Daoy (cell line): Measurements from ENCODE around the gene IPO9. TPM values are rescaled to one million over a fixed set of nuclear protein-coding genes. Genes with fewer than 3 reads are reported as not detected.

Experiments used
- DNase-seq: peaks from one replicate; pipeline ENCODE4 v3.0.0-alpha.2; 2015; ENCODE audit warnings: low read depth
- total RNA-seq: library from RNA; depleted of rRNA; stranded (reverse); fragments of >200 nt; shearing (Covaris generic); gene quantifications from 2 replicates; pipeline ENCODE4 v1.2.3, GENCODE V29; 2014; rRNA removed

The IPO9 gene
- 22.4 and 22.7 TPM in 2 replicates for total RNA-seq

DNA sequence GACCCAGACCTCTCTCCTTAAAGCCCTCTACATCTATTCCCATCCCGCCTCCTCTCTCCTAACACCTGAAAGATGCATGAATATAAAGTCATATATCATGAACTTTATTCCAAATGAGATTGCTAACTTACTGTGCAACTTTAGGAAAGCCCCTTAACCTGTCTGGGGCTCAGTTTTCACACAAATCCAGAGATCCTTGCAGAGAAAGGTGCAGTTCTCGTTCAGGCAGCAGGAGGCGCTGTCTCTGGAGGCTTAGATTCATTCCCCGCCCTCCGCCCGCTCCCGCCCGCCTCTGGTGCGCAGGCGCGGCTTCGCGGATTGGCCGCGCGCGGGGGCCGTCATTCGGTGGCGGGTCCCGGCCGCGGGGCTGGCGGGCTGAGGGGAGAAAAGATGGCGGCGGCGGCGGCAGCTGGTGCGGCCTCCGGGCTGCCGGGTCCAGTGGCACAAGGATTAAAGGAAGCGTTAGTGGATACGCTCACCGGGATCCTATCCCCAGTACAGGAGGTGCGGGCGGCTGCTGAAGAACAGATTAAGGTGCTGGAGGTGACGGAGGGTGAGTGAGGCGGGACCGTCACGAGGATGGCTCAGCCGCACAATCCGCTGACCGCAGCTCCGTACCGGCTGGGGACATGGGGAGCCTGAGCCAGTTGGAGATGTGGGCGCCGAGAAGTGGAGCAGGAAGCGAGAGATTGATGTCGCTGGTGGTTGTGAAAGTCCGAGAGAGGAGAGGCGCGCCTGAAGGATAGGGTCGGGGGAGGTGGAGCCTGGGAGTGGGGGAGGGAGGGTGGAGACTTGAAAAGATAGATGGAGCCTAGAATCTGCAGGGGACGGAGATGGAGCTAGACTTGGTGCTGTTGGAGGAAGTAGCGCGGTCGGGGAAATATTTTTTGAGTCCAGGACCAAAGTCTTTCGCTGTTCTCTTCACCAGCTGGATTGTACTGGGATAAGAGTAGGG, at the start of gene IPO9:
Gene IPO9 (plus strand): TSS at position 338 of the 955 bp plus-strand sequence. CDS start 53 bp downstream, at position 391.
- DNase-seq, result peak; percentile 96

DNA sequence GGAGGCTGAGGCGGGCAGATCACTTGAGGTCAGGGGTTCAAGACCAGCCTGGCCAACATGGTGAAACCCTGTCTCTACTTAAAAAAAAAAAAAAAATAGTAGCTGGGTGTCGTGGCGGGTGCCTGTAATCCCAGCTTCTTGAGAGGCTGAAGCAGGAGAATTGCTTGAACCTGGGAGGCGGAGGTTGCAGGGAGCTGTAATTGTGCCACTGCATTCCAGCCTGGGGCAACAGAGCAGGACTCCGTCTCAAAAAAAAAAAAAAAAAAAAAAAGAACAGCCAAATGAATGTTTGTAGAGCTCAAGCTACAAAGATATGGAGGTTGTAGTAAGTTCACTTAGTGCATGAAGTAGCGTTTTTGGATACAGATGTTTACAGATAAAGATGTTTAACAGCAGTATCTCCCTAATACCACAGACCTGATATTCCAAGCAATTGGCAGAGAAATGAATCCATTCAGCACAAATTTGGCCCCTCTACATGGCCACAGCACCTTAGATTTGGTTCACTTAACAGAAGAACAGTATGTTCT, 49.5 kb upstream of the IPO9 start:
- DNase-seq, result no peak

DNA sequence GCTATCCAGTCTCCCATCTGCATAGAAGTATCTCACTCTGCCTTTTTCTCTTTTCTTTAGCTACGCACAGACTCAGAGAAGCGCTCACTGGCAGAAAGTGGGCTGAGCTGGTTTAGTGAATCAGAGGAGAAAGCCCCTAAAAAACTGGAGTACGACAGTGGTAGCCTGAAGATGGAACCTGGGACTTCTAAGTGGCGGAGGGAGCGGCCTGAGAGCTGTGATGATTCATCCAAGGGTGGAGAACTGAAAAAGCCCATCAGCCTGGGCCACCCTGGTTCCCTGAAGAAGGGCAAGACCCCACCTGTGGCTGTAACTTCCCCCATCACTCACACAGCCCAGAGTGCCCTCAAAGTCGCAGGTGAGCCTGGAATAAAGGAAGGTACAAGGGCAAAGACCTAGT, 48.0 kb upstream of the IPO9 start:
- DNase-seq, result no peak

DNA sequence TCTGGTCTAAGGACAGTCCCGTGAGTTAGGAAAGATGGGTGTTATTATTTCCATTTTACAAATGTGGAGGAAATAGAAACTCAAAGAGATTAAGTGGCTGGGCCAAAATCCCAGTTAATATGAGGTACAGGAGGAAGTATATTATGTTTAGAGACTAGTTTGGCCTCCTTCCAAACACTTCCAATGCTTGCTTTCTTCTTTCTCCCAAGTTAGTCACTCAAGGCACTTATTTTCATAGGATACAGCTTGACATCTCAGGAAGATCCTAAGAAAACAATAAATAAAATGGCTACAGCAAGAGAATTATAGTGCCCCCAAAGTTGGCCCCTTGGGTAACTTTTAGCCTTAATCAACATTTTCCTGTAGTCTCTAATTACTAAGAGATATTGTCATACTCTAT, 47.5 kb upstream of the IPO9 start:
- no peak for DNase-seq

DNA sequence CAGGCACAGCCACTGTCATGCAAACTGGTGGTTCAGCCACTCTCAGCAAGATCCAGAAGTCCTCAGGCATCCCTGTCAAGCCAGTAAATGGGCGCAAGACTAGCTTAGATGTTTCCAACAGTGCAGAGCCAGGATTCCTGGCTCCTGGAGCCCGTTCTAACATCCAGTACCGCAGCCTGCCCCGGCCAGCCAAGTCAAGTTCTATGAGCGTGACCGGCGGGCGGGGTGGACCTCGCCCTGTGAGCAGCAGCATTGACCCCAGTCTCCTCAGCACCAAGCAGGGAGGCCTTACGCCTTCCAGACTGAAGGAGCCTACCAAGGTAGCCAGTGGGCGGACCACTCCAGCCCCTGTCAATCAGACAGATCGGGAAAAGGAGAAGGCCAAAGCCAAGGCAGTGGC, 46.6 kb upstream of the IPO9 start:
- no peak for DNase-seq

DNA sequence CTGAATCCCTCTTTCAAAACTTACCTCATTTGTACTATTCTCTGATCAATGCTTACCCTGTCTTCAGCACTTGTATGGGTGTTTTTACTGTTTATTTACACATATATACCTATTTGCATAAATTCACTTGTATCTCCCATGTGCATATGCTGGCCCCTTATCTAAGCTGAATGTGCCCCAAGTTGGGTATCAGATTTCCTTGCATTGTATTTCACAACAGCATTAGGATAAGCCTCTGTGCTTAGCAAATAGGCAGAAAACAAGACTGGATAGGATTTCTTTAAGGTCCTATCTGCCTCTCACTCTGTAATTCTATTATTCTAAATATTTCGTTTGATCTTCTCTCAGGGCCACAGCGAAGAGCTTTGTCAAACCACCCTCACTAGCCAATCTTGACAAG, 45.9 kb upstream of the IPO9 start:
- DNase-seq, result no peak

DNA sequence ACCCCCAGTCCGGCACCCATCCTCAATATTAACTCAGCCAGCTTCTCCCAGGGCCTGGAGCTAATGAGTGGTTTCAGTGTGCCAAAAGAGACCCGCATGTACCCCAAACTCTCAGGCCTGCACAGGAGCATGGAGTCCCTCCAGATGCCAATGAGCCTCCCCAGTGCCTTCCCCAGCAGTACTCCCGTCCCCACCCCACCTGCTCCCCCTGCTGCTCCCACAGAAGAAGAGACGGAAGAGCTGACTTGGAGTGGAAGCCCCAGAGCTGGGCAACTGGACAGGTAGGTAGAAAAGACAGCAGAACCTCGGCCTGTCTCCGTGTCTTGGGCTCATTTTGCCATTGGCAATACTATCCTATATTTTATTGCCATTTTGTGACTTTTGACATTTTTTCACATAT, 45.4 kb upstream of the IPO9 start:
- no peak for DNase-seq

DNA sequence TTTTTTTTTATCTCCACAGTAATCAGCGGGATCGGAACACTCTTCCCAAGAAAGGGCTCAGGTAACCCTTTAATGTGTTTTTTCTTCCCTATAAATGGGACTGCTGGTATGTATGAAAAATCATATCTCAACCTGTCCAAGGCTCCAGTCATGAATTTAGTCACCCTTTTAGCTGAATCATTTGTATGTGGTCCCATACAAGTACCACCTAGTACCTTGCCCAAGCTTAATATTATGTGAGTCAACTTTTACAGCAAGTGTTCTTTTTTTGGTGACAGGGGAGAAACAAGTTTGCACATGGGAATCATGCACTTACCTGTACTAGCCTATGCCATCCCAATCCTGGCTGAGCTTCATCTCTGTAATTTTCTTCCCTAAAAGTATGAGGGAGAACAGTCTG, 43.7 kb upstream of the IPO9 start:
- DNase-seq, result no peak

DNA sequence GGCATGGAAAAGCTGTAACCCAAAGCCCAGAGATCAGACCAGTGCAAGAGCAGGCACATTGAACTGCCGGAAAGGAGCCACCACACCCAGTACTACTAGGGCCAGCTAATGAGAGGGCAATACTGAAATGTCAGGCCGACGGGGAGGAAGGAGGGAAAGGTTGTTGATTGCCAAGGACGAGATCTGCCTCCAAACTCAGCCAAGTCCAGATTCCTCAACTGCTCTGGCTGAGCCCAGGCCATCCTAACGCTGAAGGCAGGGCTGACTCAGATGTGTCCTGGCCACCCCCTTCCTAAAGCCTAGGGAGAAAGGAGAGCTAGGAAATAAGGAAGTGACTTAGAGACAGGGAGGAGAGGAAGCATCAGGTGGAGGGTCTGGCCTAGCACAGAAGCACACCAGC, 42.1 kb upstream of the IPO9 start:
- DNase-seq, result no peak

DNA sequence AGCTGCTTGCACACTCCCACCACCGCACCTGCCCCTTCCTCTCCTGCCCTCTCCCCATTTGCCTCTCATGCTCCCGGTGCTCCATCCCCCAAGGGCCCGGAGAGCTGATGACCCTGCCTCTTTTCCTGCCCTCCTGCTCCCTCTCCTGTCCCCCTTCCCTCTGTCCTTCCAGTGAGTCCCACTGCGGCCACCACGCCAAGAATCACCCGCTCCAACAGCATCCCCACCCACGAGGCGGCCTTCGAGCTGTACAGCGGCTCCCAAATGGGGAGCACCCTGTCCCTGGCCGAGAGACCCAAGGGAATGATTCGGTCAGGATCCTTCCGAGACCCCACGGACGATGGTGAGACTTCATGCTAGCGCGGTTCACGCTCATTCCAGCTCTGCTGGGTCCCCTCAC, 40.7 kb upstream of the IPO9 start:
- DNase-seq, result no peak

DNA sequence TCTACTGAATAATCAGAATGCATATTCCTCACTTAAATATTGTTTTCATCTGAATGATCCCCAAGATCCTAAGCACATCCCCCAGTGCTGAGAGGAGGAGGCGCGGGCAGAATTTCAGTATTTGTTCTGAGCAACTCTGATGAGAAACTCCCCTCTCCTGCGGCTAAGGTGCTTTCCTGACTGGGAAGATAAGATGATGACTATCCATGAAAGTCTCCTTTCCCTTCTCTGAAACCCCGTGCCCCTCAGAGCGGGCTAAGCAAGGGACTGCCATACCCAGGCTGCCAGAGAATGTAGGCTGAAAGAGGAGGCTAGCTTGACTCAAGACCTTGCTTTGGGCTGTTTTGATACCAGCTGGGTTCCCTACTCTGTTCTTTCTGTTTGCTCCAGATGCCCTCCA, 39.7 kb upstream of the IPO9 start:
- DNase-seq, result no peak

DNA sequence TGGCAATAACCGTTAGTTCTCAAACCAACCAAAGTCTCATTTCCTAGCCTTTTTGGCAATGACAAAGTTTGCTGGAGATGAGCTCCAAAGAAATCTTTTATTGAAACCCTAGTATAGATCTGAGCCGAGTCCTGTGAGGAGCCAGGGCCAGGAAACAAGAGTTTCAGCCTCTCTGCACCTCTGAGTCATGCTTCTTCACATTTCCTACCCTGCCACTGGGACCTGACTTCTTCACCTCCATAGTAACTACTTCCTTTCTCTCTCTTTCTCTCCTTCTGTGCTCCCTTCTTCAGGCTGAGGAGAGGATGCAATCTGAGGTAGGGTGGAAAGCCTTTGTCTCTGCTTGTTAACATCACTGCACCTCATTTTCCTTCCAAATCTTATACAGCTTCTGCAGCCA, 38.7 kb upstream of the IPO9 start:
- peak; percentile 63 for DNase-seq

DNA sequence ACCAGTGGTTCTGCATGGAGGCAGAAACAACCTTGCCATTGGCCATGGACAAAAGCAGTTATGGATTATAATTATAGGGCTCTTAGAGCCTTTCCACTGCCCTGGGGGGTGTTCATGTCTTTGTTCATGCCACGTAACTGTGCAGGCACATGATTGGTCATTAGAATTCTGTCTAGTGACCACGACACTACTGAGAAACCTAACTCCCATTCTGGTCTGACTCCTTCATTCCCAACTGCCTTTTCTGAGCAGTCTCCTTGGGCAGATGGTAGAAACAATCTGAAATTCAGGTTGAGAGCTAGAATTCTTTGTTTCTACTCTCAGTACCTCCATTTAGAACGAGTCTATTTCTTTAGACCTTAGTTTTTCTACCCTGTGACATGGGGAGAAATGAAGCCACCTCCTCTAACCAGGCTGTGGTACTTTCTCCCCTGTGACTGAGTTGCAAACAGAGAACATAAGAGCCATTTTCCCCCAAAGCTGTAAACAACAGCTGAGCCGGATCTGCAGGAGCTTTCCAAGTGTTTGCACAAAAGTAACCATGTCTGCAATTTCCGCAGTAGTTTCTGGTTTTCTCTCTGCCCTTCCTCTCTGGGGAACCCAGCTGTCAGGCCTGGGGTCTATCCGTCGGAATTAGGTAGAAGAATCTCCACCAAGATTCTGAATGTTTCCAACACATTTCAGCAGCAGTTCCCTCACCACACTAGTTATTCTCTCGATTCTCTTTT, 37.7 kb upstream of the IPO9 start:
- no peak for DNase-seq

DNA sequence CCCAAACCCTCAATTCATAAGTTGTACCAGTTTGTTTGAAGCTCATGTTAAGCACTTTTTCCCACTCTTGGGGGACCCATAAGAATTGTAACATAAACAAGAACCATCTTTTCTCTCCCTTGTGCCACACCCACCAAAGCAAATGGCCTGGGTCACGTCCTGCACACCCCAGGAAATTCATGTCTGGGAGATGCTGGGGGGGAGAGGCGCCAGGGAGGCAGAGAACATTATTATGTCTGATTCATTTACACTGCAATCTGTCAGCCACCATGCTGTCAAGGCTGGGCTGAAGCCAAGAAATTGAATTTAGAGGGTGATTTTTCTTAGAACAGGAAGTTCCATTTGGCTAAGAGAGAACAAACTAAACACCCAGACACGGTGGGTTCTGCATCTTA, 37.2 kb upstream of the IPO9 start:
- DNase-seq, result peak; percentile 88

DNA sequence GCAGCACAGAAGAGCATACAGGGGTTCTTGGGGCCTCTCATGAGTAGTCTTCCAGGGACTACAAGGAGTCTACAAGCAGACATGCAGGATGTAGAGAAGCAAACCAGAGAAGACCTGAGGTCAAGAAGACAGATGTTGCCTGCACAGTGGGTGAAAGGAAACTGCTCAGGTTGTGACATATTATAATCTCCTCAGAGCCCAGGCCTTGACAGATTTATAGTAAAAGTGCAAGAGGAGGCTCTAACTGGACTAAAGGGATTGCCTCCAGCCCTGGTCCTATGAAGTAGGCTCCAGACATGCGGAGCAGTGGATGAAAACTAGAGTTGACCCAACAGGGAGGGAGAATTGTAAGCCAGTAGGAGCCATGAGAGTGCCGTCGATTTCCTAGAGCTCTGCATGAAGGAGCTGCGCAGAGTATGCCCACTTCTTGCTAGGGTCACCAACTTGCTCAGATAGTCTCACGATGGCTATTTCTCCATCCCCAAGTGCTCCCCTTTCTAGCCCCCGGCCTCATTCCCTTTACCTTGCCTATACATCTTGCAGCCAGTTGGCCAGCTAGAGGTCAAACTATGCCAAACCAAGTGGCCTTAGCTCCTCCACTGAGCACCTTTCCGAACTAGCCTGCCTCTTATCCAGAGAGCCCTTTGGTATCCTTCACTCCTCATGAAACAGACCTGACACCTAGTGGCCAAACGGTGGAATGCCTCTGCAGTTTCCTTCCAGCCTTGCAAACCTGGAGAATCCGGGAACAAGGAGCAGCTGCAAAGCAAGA, 36.2 kb upstream of the IPO9 start:
- peak; percentile 83 for DNase-seq

DNA sequence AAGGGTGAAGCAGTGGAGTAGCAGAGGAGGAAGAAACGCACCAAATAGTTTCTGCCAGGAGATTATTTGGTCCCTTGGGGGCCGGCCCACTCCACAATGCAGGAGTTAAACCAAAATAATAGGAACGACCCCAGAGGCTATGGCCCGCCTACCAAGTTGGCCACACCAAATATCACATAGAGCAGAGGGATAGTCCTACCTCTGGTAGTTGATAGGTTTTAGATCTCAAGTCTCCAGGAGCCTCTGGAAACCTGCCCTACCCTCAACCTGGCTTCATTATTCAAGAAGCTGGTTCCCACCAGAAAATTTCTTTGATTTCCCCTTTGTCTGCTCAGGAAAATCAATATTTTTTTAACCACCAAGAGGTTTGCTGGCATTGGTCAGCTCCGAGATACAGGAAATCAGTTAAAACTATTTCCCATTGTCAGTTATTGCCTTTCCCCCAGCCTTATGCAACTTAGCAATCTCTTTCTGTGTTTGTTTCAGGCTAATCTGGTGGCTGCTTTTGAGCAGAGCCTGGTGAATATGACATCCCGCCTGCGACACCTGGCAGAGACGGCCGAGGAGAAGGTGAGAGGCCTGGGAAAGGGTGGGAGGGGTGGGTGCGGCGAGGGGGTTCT, 35.5 kb upstream of the IPO9 start:
- no peak for DNase-seq

DNA sequence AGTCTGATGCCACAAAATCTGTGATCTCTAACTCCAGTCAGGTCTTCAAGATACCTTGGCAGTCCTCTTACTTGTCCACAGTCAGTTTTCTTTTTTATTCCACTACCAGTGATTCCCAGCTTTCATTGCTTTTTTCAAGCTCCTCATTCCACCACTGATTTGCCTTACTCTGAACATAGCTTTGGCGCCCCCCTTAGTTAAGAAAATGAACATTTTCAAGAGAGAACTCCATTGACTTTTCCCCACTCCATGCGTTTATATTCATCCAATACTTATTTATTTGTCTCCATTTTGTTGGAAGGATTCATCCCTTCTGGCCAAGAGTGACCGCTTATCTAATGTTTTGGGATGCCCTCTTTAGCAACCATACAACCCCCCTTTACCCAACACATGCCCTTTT, 33.9 kb upstream of the IPO9 start:
- DNase-seq, result no peak

DNA sequence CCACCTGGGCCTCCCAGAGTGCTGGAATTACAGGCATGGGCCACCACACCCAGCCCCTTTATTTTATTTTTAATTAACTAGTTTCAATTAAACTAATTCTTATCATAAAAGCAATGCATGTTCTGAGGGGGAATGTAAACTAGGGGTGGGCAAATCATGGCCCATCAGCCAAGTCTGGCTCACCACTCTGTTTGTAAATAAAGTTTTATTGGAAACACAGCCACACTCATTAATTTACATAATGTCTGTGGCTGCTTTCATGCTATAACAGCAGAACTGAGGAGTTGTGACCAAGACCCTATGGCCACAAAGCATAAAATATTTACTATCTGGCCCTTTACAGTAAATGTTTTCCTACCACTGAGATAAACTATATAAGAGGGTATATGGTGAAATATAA, 28.7 kb upstream of the IPO9 start:
- DNase-seq, result no peak

DNA sequence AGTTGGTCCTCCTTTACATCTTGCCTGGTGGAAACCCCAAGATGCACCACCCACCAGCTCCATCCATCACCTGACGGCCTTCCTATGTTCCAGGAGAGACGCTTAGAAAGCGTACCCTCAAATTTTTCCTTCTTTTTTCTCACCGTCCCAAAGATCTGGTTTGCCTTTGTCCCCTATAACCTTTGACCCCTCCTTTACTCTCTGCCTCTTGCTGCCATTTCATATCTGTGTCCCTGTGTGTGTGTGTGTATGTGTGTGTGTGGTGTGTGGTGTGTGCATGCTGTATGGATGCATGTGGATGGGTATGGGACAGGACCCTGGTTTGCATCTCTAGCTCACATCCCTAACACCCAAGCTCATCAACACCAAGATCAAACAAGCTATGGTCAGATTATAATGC, 22.2 kb upstream of the IPO9 start:
- DNase-seq, result no peak

DNA sequence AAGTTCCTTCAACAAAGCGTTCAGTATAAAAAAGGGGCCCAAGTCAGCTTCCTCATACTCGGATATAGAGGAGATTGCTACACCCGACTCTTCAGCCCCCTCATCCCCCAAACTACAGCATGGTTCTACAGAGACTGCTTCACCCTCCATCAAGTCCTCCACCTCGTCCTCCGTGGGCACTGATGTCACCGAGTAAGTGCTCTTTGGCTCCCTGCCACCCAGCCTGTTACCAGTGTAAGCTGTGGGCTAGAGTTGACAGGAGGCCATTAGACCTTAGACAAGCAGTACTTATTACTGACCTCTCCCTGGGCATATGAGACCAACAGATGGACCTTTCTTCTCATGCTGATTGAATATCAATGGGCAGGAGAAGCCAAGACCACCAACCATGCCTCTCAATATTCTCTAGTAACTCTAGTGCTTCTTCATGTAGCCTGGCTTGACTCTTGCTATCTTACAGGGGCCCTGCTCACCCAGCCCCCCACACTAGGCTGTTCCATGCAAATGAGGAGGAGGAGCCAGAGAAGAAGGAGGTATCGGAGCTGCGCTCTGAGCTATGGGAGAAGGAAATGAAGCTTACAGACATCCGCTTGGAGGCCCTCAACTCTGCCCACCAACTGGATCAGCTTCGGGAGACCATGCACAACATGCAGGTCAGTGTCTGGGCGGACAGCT, 20.9 kb upstream of the IPO9 start:
- no peak for DNase-seq

DNA sequence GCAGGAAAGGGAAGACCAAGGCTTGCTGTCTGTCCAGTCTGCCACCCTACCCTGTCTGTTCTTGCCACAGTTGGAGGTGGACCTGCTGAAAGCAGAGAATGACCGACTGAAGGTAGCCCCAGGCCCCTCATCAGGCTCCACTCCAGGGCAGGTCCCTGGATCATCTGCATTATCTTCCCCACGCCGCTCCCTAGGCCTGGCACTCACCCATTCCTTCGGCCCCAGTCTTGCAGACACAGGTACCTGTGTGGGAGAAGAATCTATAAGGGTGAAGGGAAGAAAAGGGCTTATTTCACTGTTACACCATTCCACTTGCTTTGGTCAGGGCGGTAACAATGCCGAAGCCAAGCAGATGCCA, 20.3 kb upstream of the IPO9 start:
- DNase-seq, result no peak
